ENCODE data around the gene RAPGEF5. TPM values are rescaled to one million over a fixed set of nuclear protein-coding genes. Genes with fewer than 3 reads are reported as not detected.

RAPGEF5 gene, protein sequence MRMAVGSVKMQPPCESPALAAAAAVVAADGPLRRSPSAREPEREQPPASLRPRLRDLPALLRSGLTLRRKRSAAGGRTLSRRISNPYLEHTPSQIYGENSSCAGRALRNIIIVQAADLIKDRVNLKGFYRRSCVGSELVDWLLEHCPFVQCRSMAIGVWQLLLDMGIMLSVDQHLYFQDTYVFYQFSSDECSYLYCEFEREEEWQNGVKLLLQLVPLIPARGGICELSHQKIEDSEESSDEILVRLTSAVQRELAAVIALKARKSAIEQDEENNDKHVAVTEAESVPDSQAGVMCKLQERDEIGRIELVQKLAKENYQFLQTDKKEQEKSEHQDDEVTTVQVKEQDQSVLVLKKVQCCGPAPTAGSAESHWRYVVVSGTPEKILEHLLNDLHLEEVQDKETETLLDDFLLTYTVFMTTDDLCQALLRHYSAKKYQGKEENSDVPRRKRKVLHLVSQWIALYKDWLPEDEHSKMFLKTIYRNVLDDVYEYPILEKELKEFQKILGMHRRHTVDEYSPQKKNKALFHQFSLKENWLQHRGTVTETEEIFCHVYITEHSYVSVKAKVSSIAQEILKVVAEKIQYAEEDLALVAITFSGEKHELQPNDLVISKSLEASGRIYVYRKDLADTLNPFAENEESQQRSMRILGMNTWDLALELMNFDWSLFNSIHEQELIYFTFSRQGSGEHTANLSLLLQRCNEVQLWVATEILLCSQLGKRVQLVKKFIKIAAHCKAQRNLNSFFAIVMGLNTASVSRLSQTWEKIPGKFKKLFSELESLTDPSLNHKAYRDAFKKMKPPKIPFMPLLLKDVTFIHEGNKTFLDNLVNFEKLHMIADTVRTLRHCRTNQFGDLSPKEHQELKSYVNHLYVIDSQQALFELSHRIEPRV
- 72.7 and 106 TPM in 2 replicates for total RNA-seq

DNA sequence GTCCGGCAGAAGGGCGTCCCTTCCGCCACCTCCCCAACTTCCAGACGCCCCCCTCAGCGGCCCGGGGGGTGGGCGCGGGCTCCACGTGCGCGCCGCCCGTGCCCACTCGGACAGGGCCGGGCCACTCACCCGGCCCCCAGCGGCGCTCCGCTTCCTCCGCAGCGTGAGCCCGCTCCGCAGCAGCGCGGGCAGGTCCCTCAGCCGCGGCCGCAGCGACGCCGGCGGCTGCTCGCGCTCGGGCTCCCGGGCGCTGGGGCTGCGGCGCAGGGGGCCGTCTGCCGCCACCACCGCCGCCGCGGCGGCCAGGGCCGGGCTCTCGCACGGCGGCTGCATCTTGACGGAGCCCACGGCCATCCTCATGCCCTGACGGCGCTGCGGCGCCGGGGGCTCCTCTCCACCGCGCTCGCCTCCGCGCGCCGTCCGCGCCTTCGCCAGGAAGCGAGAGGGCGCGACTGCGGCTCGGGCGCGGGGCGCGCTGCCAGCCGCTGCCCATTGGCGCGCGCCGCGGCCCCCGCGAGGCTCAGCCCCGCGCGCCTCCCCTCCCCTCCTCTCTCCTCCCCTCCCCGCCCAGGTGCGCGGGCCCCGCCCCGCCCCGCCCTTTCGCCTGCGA lies at the start of gene RAPGEF5:
TSS of gene RAPGEF5 (minus strand) at position 454 of the 610 bp plus-strand sequence. CDS start at position 360, 94 bp downstream.
- DNase-seq (ENCODE audit: low read depth, low spot score): no peak

DNA sequence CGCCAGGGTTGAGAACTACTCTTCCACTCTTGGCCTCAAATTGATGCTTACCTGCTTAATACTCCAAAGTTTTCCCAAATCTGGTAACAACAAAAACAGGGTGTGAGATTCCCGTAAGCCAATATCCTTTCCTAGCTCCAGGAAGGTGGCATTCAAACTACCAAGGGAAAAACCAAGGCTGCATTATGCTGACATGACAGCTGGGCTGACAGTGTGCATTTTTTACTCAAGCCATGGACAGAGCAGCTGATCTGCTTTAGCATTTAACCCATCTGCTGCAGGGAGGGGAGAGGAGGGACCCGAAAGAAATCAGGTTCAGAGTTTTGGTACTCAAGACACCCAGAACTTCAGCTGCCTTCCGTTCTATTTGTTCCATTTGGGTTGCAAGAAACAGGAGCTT lies 49.8 kb upstream of the RAPGEF5 start:
- no peak for DNase-seq (ENCODE audit: low read depth, low spot score)

DNA sequence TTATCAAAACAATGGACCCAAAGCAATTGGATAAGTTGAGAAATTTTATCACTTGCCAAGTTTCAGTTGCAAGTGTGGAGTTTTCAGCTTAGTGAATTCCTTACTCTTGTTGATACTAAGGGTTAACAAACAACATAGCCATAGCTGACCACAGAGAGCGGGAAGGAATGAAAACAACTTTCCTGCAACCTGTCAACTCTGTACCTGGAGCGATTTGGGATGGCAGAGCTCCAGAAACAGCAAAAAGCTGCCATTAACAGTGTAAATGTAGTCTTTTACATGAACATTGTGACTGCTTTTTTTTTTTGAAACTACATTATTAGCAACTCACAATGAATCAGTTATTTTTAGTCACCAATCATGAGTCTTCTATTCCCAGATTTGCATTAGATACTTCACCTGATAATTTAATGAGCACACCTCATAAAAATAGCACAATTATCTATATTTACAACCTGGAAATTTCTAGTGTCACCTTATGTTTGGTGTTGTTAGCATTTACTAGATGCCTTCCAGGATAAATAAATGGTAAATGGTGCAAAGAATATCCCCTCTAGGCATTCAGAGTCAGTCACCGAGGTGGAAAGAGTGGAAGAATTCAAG lies 47.6 kb upstream of the RAPGEF5 start:
- DNase-seq (ENCODE audit: low read depth, low spot score): no peak

DNA sequence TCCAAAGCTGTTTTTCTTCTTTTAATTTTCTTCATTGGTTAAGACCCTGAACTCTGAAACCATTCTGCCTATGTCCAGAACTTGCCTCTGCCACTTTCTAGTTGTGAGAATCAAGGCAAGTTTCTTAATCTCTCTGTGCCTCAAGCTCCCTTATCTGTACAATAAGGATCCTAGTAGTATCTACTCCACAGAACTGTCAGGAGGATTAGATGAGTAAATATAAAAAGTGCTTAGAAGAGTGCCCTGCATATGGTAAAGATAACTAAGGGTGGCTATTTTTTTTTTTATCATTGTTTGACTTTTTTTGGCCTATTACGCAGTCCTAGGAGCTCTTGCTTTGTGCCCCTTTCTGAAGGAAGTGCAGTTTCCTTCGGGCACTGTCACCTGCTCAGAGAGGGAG lies 46.4 kb upstream of the RAPGEF5 start:
- no peak for DNase-seq (ENCODE audit: low read depth, low spot score)

DNA sequence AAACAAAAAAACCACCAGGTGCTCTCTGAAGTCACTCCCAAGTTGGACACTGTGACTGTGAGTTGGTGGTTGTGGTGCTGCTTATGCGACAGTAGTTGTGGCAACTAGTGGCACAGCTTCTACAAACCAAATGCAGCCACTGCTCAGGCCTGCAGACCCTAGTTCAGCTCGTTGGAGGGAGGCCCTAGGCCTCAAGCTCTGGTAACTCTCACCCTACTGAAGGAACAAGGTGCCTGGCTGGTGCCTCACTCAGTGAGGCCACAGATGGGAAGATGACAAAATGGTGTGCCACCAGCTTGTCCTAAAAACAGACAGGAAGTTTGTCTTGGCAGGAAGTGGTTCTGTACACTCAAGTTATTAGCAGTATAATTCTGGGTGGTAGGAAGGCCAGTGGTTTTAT lies 45.3 kb upstream of the RAPGEF5 start:
- DNase-seq (ENCODE audit: low read depth, low spot score): no peak

DNA sequence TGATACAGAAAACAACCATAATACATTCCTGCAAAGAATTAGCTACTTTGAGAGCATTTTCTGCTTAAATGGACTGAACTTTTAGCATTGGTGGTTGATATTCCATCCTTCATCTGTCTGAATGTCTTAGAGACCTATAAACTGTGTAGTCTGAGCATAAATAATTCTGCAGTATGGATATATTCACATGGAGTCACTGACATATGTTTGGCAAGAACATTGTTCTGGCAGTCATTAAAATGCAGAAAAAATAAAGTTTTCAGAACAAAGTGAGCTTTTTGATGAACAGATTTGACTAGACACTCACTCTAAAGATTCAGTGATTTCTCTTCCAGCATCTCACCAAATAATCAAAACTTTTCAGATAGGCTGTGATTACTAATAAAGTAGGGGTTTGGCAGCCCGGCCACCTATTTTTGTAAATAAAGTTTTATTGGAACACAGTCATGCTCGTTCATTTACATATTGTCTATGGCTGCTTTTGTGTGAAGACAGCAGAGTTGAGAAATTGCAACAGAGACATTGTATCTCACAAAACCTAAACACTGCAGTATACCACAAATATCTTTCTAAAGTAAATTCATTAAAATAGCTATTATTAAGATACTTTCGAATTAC lies 44.1 kb upstream of the RAPGEF5 start:
- no peak for DNase-seq (ENCODE audit: low read depth, low spot score)

DNA sequence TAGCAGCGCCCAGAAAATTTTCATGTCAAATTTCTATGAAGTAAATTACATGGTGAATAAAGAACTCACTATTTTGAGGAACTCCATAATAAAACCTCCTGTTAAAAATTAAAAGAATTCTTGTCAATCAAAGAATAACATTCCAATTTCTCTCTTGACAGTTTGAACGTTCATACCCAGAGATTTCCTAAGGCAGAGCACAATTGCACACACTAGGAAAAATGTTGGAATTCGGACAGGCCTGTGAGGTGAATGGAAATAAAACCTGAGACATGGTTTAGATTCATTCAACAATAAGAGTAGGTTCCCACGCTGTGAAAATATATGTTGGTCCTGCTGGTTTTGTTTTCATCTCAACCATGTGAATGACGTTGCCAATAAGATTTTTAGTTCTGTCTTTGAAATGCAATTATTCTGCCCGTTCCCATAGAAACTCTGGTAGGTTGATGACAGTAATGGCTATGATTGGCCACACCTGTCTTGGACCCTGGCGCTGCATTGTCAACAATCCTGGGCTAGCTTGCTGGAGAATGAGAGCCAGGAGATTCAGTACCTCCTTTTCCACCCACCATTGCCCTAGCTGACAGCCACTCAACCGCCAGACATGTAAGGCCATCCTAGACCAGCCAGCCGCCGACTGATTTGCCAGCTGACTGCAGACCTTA lies 43.3 kb upstream of the RAPGEF5 start:
- DNase-seq (ENCODE audit: low read depth, low spot score): no peak

DNA sequence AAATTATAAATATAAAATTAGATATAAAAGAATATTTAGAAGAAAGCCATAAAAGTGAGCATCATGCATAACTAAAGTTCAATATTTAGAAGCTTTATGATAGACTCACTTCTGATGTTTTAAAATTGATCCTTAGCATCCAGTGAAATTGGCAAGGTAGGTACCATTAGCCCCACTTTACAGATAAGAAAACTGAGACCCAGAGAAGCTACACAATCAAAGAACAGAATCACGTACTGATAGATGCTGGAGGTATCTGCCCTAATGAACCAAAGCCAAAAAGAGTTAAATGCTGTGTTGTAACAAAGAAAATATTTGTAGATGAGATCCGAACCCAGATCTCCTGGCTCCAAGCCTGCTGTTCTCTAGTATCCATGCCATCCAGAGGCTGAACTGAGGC lies 42.6 kb upstream of the RAPGEF5 start:
- DNase-seq (ENCODE audit: low read depth, low spot score): no peak

DNA sequence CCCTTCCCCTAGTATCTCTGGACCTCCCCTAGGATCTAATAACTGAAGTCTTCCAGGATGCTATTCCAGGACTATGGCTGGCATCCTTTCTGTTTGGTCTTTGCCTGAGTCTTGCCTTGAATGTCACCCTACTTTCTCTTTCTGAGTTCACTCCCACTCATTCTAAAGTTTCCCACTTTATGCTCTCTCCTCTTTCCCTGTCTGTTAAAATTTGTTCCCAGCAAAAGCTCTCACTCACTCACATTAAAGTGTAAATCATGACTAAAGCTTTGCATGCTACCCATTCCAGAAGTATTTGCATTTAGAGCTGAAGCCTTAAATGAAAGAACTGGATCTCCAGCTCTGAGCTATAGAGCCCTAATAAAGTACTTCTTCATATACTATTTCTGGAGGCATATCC lies 42.1 kb upstream of the RAPGEF5 start:
- no peak for DNase-seq (ENCODE audit: low read depth, low spot score)

DNA sequence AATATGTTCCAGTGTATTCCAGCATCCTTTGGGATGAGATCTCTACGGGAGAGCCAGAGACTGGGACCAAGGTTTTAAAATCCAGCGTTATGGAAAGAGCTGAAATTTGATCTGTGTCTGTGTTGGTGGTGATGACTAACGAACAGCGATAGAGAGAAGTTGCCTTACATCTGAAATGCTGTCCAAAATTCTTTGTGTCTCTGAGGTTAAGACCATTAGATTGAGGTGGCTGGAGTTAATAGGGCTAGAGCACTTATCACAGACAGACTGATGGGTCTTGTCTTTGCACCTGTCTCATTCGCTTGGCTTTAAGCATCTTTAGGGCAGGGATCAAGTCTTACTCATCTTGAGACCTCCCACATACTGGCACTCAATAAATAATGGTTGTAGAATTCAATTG lies 41.0 kb upstream of the RAPGEF5 start:
- DNase-seq (ENCODE audit: low read depth, low spot score): no peak

DNA sequence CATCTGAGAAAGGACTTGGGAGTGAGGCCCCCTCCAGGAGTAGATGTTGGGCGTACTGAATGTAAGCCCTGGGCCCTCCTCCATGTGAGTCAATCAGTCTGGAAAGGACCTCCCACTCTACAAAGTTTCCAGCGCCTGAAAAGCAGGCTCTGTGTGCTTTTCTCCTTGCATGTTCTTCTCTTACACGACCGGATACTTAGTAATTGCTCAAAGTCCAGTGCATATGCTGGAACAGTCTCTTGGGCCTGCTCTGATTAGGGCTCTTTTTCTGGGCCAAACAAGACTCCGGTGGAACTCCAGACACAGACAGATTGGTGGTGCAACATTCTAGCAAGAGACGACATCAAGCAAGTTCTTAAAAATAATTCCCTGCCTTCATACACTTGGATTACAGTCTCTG lies 38.3 kb upstream of the RAPGEF5 start:
- DNase-seq (ENCODE audit: low read depth, low spot score): no peak

DNA sequence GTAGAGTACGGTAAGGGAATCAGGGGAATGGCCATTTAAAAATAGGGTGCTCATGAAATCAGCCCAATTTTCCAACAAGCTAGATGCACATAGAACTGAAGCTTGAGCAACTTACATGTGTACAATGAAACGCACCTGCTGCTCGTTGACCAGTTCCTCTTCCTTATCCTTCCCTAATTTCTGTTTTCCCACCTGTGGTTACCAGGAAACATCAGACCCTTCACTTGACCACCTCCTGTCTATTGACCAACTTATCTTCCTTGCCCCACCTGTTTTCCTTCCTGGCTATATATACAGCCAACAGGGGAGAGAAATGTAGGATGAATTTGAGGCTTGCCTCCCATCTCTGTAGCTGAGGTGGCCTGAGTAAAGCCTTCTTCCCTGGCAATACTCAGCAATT lies 37.8 kb upstream of the RAPGEF5 start:
- DNase-seq (ENCODE audit: low read depth, low spot score): no peak

DNA sequence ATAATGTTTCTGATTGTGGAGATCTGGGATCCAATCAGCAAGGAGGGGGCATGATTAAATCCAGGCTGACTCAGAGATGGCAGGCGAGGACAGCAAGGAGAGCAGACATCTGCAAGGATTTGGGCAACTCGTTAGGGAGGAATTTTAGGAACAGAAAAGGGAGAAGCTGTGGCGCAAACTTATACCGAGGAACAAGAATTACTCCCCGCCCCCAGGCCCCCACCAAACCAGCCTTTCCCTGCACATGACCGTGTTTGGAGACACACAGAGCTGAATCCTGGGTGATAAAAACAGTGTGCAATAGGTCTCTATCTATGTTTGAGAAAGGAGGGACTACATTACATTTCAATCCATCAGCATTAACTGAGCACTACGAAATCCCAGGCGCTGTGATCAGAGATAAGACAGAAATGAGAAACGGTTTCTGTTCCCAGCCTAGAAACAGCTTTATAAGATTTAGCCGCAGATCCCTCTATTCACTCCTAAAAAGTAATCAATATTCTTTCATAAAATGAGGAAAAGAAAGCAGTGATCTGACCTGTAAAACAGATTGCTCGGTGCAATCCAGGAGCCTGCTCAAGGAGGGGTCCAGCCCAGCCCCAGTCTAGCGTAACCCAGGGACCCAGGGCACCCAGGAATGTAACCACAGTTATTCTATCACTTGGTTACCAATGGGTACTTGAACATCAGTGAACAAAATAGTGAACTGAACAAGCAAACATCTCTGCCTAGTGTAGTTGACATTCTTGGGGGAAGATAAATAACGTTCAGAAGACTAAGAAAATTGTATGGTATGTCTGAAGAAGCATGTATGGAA lies 37.2 kb upstream of the RAPGEF5 start:
- DNase-seq (ENCODE audit: low read depth, low spot score): no peak

DNA sequence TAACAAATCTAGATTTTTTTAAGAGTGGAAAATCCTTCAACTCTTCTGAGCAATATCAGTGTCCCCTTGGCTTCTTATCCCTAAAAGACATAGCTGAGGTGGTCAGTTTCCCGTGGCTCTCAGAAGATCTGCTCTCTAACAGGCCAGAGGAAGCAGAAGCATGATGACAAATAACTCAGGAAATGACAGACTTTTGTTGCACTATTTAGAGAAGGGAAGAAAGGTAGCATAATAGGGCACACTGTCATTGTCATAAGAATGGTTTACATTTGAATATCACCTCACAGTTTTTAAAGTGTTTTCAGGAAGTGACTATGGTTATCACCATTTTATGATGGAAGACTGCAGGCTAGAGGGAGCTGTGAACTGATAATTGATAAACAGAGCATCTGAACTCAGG lies 33.6 kb upstream of the RAPGEF5 start:
- DNase-seq (ENCODE audit: low read depth, low spot score): no peak

DNA sequence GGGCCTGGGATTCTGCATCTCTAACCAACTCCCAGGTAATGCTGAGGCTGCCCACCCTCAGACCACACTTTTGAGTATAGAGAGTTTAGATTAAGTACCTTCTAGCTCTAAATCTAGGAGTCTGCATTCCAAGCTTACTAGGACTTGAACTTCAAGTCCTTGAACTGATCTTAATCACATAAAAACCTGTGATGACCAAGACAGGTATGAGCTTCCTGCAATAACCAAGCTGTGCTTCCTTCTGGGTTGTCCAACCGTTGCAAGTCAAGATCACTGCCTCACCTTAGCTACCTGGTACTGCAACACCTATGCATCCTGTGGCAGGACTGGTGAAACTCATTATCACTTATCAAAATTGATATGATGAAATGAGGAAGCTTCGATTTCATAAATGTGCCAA lies 32.9 kb upstream of the RAPGEF5 start:
- DNase-seq (ENCODE audit: low read depth, low spot score): no peak

DNA sequence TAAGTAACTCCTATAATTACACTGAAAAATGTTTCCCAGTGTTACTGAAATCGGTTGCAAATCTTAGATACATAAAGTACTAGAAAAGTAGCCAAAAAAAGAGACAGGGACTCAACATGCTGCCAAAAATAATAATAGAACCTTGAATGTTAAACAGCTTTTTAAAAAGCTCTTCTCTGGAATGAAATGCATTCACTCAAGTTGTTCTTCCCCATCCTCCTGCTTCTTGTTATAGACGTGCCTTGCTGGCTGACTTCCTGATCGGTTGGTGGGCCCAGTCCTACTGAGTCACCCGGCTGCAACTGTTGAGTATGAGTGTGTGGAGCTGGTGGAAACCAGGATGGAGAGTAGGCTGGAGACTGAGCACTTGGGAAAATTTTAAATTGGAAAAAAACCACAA lies 30.6 kb upstream of the RAPGEF5 start:
- no peak for DNase-seq (ENCODE audit: low read depth, low spot score)

DNA sequence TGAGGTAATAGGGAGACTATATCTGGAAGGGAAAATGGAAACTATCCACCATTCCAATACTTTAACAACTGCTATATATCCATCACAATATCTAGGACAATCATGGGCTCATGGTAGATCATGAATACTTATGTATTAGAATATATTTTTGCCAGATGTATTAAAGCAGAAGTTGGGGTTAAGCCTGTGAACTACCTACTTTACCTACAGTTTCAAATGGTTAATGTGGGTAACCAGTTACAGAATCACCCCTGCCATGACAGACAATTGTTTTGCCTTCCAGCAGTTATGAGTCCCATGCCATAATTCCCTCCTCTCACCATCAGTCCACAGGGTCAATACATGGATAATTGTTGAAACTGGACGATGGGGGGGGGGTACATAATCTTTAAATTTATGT lies 29.9 kb upstream of the RAPGEF5 start:
- DNase-seq (ENCODE audit: low read depth, low spot score): no peak

DNA sequence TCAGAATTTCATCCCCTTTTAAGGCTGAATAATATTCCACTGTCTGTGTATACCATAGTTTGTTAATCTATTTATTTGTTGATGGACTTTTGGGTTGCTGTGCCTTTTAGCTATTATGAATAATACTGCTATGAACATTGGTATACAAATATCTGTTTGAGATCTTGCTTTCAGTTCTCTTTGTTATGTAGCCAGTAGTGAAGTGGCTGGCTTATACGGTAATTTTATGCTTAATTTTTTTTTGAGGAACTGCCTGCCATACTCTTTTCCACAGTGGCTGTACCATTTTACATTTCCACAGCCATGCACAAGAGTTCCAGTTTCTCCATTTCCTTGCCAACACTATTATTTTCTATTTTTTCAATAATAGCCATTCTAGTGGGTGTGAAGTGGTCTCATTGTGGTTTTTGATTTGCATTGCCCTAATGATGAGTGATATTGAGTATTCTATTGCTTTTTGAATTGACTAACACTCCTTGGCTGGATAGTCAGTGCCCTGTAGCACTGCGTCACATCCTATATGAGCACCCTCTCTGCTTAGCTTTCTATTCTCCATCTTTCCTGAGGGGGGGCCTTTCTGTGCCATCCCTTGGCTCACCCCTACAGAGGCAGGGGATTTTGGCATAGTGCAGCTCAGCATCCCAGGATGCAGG lies 29.4 kb upstream of the RAPGEF5 start:
- no peak for DNase-seq (ENCODE audit: low read depth, low spot score)

DNA sequence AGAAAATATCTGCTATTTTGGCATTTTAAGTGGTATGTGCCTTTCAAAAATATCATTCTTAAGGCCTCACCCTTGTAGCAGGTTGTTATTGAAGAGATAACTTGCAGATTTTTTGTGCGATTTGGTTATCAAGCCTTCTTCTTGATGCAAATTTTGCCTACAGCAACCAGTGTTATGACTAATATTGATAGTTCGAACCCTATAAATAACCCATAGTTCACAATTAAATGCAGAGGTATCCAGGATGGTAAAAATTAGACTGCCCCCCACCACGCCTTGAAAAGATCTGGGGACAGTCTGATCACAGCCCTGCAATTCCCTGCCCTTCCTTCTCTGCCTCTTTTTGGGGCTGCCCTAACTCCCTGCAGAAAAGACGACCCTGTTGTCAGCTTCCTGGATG lies 28.4 kb upstream of the RAPGEF5 start:
- no peak for DNase-seq (ENCODE audit: low read depth, low spot score)

Data from pulmonary artery endothelial cell (primary cell).